Measurements from ENCODE around the gene GRM1.

DNA sequence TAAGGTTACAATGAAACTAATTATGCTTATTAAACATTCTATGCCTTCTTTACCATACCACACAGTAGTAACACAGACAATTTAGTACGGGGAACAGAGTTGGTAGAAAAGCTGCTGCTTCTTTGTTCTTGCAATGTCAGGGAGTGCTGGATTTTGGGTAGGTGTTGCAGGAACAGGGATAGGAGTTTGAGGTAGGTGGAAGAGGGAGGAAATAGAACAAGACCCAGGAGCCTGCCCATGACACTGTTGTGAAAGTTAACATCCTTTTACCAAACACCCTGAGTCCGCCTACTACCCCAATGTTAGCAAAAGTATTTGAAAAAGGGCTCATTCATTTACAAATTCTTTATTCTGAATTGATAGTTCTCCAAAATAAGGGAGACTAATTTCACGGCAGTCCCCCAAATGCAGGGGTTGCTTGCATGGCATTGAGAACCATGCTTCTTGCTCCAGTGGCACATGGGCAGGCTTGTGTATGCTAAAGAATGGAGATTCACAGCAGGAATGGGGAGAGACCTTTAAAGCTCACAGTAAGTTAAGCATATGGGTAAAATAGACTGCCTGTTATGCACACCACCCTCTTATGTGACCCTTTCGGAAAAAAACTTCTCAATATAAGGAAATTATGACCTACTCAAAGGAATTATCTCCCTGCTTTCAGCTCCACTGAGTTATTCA lies 181.7 kb downstream of the GRM1 start:
- TF ChIP-seq POLR2A (IDR thresholded peaks at IDR 0.05; ENCODE audit: low read length): no peak
- TF ChIP-seq GATA1 (IDR thresholded peaks at IDR 0.05; ENCODE audit: low read depth, low read length): no peak

All from erythroblast (primary cell).